SJSA1 (cell line): ENCODE measurements around the gene DPPA4. TPM values are rescaled to one million over a fixed set of nuclear protein-coding genes. Genes with fewer than 3 reads are reported as not detected.

Experiments used
- DNase-seq, 2 experiments: peaks; one replicate each; pipeline ENCODE4 v3.0.0-alpha.2; 2015 to 2020; ENCODE audit warnings: low spot score in 2 of 2, low read depth in 1 of 2
- H3K27ac ChIP-seq: fragments of 250-450 bp; sonication (Bioruptor Pico); 2 replicates; pipeline ENCODE4 v1.5.1; 2020; ENCODE audit warnings: mild to moderate bottlenecking, moderate library complexity
- H3K27me3 ChIP-seq: fragments of 250-450 bp; sonication (Bioruptor Pico); replicated peaks from 2 replicates; pipeline ENCODE4 v1.5.1; 2020; ENCODE audit warnings: mild to moderate bottlenecking, moderate library complexity
- H3K36me3 ChIP-seq: fragments of 250-450 bp; sonication (Bioruptor Pico); 2 replicates; pipeline ENCODE4 v1.5.1; 2020; ENCODE audit warnings: mild to moderate bottlenecking
- H3K4me1 ChIP-seq: fragments of 250-450 bp; sonication (Bioruptor Pico); replicated peaks from 2 replicates; pipeline ENCODE4 v1.6.1; 2021; ENCODE audit warnings: mild to moderate bottlenecking
- H3K4me3 ChIP-seq: fragments of 250-450 bp; sonication (Bioruptor Pico); 2 replicates; pipeline ENCODE4 v1.5.1; 2020; ENCODE audit warnings: mild to moderate bottlenecking
- H3K9me3 ChIP-seq: fragments of 250-450 bp; sonication (Bioruptor Pico); replicated peaks from 2 replicates; pipeline ENCODE4 v1.5.1; 2020; ENCODE audit warnings: mild to moderate bottlenecking
- total RNA-seq: library from RNA; depleted of rRNA; stranded (reverse); fragments of >200 nt; shearing (Covaris generic); gene quantifications from 2 replicates; pipeline ENCODE4 v1.2.3, GENCODE V29; 2014

Gene DPPA4
- total RNA-seq, 1 experiment from 2014 or later = not detected

DNA sequence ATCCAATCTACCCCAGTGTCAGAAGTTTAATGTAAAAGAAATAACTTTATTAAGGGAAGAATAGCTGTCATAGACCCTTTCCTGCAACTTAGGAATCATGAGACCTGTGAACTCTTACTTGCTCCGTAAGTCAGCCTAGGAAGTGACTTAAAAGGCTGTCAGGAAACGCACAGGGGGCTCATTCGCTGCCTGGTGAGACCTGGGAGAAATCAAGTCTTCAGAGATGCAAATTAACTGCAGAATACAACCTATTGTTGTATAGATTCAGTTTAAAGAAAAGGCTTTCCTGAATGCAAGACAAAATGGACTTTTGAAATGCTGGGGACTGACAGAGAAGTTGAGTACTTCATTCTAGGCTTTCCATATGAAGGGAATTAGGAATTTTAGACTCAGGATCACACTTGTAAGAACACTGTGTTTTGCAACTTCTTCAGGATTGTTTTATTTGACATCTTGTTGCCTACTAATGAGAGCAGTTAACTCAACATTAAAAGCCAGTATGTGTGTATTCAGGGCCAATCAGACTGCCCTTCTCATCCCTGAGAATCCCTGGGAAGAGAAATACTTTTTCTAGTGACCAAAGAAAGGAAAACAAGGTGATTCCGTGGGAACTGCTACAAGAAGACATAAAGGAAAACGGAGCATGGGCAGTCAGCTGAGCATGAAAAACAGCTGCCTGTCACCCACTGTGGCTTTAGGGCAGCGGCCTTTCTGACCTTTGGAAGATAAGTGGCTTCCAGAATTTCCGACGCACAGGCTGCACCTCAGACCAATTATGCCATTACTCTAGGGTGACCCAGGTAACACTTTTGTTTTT is 18.5 kb upstream of the DPPA4 start:
- no peak overlapping the region for H3K4me3 ChIP-seq

DNA sequence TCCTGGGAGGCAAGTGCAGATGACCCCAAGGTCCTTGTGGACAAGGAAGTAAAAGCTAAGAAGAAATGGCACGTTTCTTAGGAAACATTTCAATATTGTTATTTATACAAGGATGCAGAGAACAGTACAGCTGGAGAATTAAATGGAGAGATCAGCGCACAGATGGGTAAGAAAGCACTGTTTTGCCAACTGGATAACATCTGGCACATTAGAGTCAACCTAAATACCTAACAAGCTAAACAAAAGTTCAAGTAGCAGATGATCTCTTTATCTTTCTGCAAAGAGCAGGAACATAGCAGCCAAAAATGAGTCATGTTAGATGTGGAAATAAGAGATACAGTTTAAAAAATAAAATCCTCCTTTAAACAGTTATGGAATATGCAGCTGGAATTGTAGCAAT is 15.7 kb upstream of the DPPA4 start:
- no peak overlapping the region for H3K4me3 ChIP-seq
- H3K36me3 ChIP-seq = no peaks in the 10 kb centered on the region
- H3K27ac ChIP-seq = no peak overlapping the region
- H3K27me3 ChIP-seq = no peaks in the 10 kb centered on the region
- no peak for DNase-seq
- H3K9me3 ChIP-seq = no peaks in the 10 kb centered on the region
- no peaks in the 10 kb centered on the region for H3K4me1 ChIP-seq

More for the DNA sequence above, 18.5 kb upstream of the DPPA4 start:
- H3K27me3 ChIP-seq = no peaks in the 10 kb centered on the region
- no peaks in the 10 kb centered on the region for H3K36me3 ChIP-seq
- no peaks in the 10 kb centered on the region for H3K4me1 ChIP-seq
- no peak for DNase-seq
- no peaks in the 10 kb centered on the region for H3K9me3 ChIP-seq
- no peak overlapping the region for H3K27ac ChIP-seq

DNA sequence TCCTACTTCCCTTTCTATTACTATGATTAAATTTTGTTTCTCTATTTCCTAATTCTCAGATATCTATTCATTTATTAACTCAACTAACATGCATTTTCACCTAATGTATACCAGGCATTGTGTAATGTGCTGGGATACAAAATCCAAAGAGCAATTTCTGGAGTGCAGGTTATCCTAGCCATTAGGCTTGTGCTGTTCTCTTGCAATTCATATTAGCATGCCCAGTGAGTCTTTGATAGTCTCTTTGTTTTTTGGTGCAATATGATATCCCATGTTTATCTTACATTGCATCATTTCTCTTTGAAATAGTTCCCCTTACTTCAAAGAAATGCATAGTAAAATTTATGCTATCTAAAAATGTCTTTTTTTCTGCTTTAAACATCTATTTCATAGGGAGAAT is 13.9 kb upstream of the DPPA4 start:
- no peaks in the 10 kb centered on the region for H3K9me3 ChIP-seq
- no peak for DNase-seq
- no peaks in the 10 kb centered on the region for H3K27me3 ChIP-seq
- H3K4me1 ChIP-seq = no peaks in the 10 kb centered on the region
- H3K36me3 ChIP-seq = no peaks in the 10 kb centered on the region
- H3K4me3 ChIP-seq = no peak overlapping the region
- no peak overlapping the region for H3K27ac ChIP-seq

DNA sequence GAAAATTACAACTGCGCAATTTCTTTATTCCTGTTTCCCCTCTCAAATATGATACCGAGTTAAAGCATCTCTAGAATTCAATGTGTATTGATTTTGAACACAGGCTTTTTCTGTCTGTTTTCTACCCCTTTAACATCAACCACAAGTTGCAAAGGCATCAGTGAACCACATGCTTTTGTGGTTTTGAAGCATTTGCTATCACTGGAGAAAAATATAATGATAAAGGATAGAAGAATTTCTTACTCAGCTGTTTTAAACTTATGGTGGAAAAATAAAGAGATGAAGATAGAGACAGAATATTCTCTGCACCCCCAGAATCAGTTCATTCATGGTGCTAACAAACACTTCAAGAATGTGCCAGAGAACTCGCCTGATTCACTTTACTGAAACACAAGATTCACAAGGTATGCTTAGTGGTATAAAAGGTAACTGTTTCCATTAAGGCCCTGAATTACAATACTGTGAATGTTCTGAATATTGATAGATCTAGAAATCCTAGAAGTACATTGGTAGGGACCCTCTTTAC is 9.5 kb upstream of the DPPA4 start:
- H3K4me1 ChIP-seq = no peaks in the 10 kb centered on the region
- H3K27me3 ChIP-seq = no peaks in the 10 kb centered on the region
- no peak for DNase-seq
- no peaks in the 10 kb centered on the region for H3K9me3 ChIP-seq
- H3K27ac ChIP-seq = no peak overlapping the region
- H3K4me3 ChIP-seq = no peak overlapping the region
- no peaks in the 10 kb centered on the region for H3K36me3 ChIP-seq

DNA sequence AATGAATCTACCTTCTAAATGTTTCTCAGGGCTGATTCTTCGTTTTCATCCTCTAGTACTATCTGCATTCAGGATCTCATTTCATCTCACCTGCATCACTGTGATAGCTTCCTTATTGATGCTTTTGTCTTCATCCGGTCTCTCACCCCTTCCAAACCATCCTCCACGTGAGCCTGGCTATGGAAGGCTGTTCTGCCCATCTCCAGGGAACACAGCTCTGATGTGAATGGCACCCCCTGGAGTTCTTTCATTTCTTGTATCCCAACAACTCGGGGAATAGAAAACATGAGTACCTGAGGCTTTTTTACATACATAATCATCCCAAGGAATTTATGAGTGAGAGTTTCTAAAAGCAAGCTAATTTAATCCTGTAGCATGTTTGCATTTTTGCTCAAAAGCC is 8.8 kb upstream of the DPPA4 start:
- Histone ChIP-seq H3K27ac (no peak overlapping the region), H3K36me3 (no peaks in the 10 kb centered on the region), H3K4me1 (no peaks in the 10 kb centered on the region), H3K4me3 (no peak overlapping the region), H3K27me3 (no peaks in the 10 kb centered on the region), H3K9me3 (no peaks in the 10 kb centered on the region)
- no peak for DNase-seq

DNA sequence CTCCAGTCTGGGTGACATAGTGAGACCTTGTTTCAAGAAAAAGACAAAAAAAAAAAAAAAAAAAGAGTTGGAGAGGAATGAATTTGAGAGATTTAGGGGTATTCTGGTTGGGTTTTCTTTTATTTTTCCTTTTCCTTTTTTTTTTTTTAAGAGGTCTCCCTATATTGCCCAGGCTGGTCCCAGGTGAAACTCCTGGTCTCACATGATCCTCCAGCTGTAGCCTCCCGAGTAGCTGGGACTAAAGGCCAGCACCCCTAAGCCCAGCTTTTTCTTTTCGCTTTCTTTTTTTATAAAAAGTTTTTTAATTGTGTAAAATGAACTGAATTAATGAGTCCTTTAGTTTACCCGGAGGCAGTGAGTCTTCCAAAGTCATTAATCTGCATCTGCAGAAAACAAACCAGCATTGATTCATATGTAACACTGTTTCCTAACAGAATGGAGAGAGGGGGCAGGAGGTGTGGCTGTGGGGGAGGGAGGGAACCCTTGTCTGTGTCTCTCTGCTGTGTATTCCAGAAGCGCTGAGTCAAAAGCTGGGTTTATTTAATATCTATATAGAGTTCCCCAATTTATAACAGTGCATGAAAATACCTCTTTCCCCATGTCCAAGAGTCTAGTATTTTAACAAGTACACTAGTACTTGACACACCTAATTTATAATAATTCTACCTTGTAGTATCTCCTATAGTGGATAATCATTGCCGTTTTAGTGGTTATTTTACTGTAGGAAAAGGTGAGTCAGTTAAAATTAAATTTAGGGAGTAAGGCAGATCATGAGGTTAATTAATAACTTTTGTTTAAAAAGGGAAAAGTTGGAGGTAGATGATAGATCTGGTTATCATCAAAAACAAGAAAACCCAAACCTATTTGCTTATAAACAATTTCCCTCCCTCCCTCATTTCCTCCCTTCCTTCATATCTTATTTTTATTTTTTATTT is 2.6 kb upstream of the DPPA4 start:
- Histone ChIP-seq H3K36me3 (no peaks in the 10 kb centered on the region), H3K27ac (no peak overlapping the region), H3K4me3 (no peak overlapping the region), H3K27me3 (no peaks in the 10 kb centered on the region), H3K4me1 (no peaks in the 10 kb centered on the region), H3K9me3 (no peaks in the 10 kb centered on the region)
- no peak for DNase-seq

DNA sequence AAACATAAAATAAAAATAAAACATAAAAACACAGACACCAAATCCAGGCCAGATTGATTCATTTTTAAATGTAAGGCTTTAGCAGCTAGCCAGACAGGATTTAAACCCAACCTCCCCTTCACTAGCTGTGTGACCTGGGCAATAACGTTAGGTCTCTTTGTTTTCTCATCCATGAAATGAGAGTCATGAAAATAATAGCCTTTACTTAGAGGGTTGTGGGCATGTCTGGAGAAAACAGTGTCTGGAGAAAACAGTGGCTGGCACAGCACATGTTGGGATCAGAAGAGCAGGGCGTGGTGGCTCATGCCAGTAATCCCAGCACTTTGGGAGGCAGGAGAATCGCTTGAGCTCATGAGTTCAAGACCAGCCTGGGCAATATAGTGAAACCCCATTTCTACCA is 1.9 kb upstream of the DPPA4 start:
- Histone ChIP-seq H3K27ac (no peak overlapping the region), H3K4me3 (no peak overlapping the region), H3K36me3 (no peaks in the 10 kb centered on the region), H3K9me3 (no peaks in the 10 kb centered on the region), H3K4me1 (no peaks in the 10 kb centered on the region), H3K27me3 (no peaks in the 10 kb centered on the region)
- DNase-seq = no peak

DNA sequence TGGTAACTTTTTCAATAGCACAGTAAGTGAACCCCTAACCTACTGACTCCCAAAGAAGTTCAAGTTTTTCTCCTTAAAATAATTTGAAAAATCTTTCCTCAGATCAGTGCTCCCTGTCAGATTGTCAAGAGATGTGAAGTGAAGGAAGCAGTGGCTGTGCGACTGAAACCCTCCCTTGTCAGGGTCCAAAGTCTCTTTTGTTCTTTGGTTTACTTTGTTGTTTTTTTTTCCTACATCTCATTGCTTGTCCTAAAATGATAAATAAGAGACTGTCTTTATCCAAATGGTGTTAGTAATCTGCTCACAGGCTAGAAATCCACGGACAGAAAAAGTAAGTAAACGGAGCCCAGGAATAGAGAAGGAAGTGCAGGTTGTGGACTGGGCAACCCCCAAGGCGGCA is 976 bp upstream of the DPPA4 start:
- DNase-seq = no peak
- Histone ChIP-seq H3K27me3 (no peaks in the 10 kb centered on the region), H3K4me1 (no peaks in the 10 kb centered on the region), H3K9me3 (no peaks in the 10 kb centered on the region), H3K36me3 (no peaks in the 10 kb centered on the region), H3K27ac (no peak overlapping the region), H3K4me3 (no peak overlapping the region)

DNA sequence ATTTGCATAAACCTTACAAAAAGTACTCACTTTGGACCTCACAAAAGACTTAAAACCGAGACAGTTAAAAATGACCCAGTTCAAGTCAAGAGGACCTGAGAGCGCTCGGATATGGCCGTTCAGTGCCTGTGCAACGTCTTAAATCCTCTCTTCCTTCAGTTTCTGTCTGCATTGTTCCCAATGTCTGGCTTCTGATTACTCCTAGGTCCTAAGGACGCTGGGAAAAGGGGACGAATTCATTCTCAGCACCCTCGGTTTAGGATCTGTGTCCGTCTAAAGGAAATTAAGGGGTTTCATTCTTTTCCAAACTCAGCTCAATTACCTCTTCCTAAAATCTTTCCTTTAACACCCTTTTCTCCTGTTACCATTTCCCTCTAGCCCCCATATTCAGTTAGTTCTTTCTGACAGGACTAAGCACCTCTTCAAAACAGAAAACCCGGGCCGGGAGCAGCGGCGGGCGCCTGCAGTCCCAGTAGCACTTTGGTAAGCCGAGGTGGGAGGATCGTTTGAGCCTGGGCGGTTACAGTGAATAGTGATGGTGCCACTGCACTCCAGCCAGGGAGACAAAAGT is 970 bp downstream of the DPPA4 start:
- no peak for DNase-seq
- H3K4me3 ChIP-seq = no peak overlapping the region
- no peaks in the 10 kb centered on the region for H3K27me3 ChIP-seq
- no peaks in the 10 kb centered on the region for H3K36me3 ChIP-seq
- no peak overlapping the region for H3K27ac ChIP-seq
- H3K4me1 ChIP-seq = no peaks in the 10 kb centered on the region
- no peaks in the 10 kb centered on the region for H3K9me3 ChIP-seq

DNA sequence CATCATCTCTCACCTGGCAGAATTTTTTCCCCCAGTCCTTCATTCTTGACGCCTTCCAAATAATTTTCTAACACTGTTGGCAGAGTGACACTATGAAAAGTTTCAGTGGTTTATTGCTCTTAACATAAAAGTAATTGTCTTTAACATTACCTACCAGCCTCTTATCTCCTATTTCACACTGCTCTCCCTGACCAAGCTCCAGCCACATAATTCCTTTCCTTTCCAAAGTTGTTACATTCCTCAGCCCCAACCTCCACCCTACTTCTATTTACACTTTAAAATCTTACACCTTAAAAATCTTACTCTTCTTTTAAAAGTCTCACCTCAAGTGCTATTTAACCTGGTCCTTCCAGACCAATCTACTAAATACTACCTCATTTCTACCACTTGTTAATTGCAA is 2.8 kb downstream of the DPPA4 start:
- H3K36me3 ChIP-seq = no peaks in the 10 kb centered on the region
- DNase-seq = no peak
- H3K9me3 ChIP-seq = no peaks in the 10 kb centered on the region
- no peak overlapping the region for H3K27ac ChIP-seq
- no peaks in the 10 kb centered on the region for H3K27me3 ChIP-seq
- H3K4me1 ChIP-seq = no peaks in the 10 kb centered on the region
- no peak overlapping the region for H3K4me3 ChIP-seq

DNA sequence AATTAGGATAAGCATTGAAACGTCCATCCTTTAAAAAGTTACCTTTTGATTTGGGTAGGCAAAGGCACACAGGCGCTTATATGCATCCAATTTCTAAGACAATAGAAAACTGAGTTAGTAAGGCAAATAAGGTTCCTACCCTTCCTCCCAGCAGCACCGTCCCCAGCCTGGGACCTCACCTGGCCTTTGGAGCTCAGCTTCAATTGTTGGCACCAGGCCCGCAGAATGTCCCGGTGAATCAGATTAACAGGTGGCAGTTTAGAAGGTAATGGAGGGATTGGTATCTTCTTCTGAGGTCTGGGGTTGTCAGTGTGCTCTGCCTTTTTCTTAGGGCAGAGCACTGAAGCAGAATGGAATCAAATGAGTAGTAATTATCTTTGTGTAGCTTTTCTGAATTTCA is 5.7 kb downstream of the DPPA4 start:
- Histone ChIP-seq H3K9me3 (no peaks in the 10 kb centered on the region; the same call in 1 of the 2 replicates), H3K27me3 (no peaks in the 10 kb centered on the region), H3K4me1 (no peaks in the 10 kb centered on the region), H3K27ac (no peak overlapping the region), H3K4me3 (no peak overlapping the region), H3K36me3 (no peaks in the 10 kb centered on the region)
- no peak for DNase-seq

DNA sequence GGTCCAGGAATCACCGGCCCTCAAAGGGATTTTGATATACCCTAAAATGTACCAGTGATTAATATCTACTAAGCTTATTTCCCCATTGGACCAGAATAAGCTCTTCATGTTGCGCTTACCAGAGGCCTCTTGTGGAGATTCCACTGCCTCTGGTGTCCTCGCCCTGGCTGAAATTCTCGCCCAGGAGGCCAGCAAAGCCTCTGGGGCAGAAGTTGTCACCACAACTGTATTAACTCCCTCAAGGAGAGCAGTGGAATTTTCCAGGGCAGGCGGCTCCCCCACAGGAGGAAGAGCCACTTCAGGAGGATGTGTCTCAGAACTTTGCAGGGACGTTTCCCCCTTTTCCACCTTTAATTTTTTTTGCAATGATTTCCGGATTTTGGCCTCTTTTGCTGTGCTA is 6.9 kb downstream of the DPPA4 start:
- no peak for DNase-seq
- no peak overlapping the region for H3K27ac ChIP-seq
- no peaks in the 10 kb centered on the region for H3K27me3 ChIP-seq
- H3K4me1 ChIP-seq = no peaks in the 10 kb centered on the region
- H3K9me3 ChIP-seq = no peaks in the 10 kb centered on the region; the same call in 1 of the 2 replicates
- H3K36me3 ChIP-seq = no peaks in the 10 kb centered on the region
- no peak overlapping the region for H3K4me3 ChIP-seq

DNA sequence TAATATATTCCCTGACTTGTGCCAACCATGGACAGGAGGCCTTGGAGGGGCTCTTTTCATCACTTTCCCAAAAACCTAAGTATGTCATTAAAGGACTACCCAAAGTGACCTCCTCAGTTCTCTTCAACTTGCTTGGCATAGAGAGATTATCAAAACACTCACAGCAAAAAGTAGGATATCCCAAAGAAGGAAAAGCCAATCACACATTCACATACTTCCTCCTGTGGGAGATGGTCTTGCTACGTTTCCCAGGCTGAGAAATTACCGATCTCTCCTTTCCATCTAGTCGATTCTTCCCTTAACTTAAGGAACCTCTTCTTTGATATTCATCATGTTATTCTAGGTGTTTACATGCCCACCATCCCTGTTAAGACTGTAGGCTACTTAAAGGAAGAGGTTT is 9.1 kb downstream of the DPPA4 start:
- DNase-seq = no peak
- Histone ChIP-seq H3K9me3 (no peaks in the 10 kb centered on the region; the same call in 1 of the 2 replicates), H3K27me3 (no peaks in the 10 kb centered on the region), H3K4me1 (no peaks in the 10 kb centered on the region), H3K36me3 (no peaks in the 10 kb centered on the region), H3K27ac (no peak overlapping the region), H3K4me3 (no peak overlapping the region)

DNA sequence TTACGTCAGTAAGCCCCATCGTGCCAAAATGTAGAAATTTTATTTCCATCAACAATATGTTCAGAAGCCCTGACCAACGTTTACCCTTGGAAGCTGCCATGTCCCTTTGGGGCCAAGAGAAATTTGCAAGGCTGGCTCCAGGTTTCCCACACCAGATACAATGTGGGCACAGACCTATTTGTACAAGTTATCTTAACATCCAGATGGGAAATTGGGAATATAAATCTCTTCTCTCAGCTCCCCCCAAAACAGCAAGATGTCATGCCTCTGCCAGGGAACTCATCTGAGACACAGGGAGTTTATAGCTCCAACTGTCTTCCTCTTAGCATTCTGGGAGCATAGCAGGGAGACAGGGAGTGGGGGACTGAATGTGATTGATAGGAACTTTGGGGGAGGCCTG is 11.7 kb downstream of the DPPA4 start:
- H3K27ac ChIP-seq = no peak overlapping the region
- no peak for DNase-seq
- H3K4me3 ChIP-seq = no peak overlapping the region
- H3K27me3 ChIP-seq = no peaks in the 10 kb centered on the region
- H3K9me3 ChIP-seq = no peaks in the 10 kb centered on the region; the same call in 1 of the 2 replicates
- no peaks in the 10 kb centered on the region for H3K36me3 ChIP-seq
- H3K4me1 ChIP-seq = no peaks in the 10 kb centered on the region
